H1 (cell line): Measurements from ENCODE around the gene CDK5R1. TPM values are rescaled to one million over a fixed set of nuclear protein-coding genes. Genes with fewer than 3 reads are reported as not detected.

Experiments used
- ASH2L ChIP-seq: fragments of 200-600, 300-600 bp; sonication (generic); IDR thresholded peaks from one replicate; pipeline ENCODE4 v1.7.1; 2017; ENCODE audit warnings: low read length
- CHD2 ChIP-seq: IDR thresholded peaks from 2 replicates; pipeline ENCODE4 v1.6.1; 2012; ENCODE audit warnings: low read length, improper control_type of control experiment
- FOSL1 ChIP-seq: IDR thresholded peaks from 2 replicates; pipeline ENCODE4 v1.6.1; 2011; ENCODE audit warnings: mild to moderate bottlenecking, low read depth, low read length, moderate library complexity; ENCODE audit not compliant: insufficient read depth
- GTF2F1 ChIP-seq: IDR thresholded peaks from 2 replicates; pipeline ENCODE4 v1.6.1; 2012; ENCODE audit warnings: low read depth, low read length, improper control_type of control experiment, borderline replicate concordance
- KDM1A ChIP-seq: fragments of 200-600, 300-600 bp; sonication (generic); IDR thresholded peaks from 2 replicates; pipeline ENCODE4 v1.7.1; 2016; ENCODE audit warnings: mild to moderate bottlenecking, low read length, borderline replicate concordance
- KDM4A ChIP-seq: IDR thresholded peaks from one replicate; pipeline ENCODE4 v1.7.1; 2012; ENCODE audit warnings: low read depth, mild to moderate bottlenecking, moderate library complexity, low read length, inconsistent platforms; ENCODE audit not compliant: severe bottlenecking
- POLR2A ChIP-seq, 2 experiments: IDR thresholded peaks; 1 replicate in 1 of 2; 2 replicates in 1 of 2; pipeline ENCODE4 v1.6.1; 2011; ENCODE audit warnings: low read depth in 2 of 2, low read length in 2 of 2, mild to moderate bottlenecking in 2 of 2; ENCODE audit errors: control extremely low read depth in 1 of 2
- RBBP5 ChIP-seq: IDR thresholded peaks from 2 replicates; pipeline ENCODE4 v1.7.1; 2012; ENCODE audit warnings: low read depth, mild to moderate bottlenecking, inconsistent platforms, low read length, moderate library complexity, borderline replicate concordance
- SIN3A ChIP-seq, 2 experiments: IDR thresholded peaks in 1 of 2; conservative IDR thresholded peaks in 1 of 2; 2 replicates each; pipeline ENCODE4 v1.6.1; 2011 to 2012; ENCODE audit warnings: low read length in 2 of 2, improper control_type of control experiment in 1 of 2, low read depth in 1 of 2, mild to moderate bottlenecking in 1 of 2
- polyA plus RNA-seq, 7 experiments: library from polyadenylated mRNA; depleted of rRNA in 3 of 7; stranded (reverse) in 5 of 7; unstranded in 2 of 7; fragments of >200 nt in 5 of 7; fragments of 200-250 nt in 2 of 7; gene quantifications; 1 replicate in 5 of 7; 2 replicates in 1 of 7; 4 replicates in 1 of 7; pipeline versions ENCODE4 v1.2.1 to v1.2.3, GENCODE V29; 2011 to 2013; ENCODE audit warnings: missing spikeins in 2 of 7, mixed read lengths in 2 of 7
- total RNA-seq: library from RNA; stranded (reverse); fragmentation: NEBNext Ultra II Directional; extraction: Animal tissue kit (Norgen Biotek cat#: 25700); gene quantifications from 2 replicates; pipeline ENCODE4 v1.2.1, GENCODE V29; 2021
- TF ChIP-seq, protein P1 (sequence below): IDR thresholded peaks from 2 replicates; pipeline ENCODE4 v1.6.1; 2011; ENCODE audit warnings: low read depth, mild to moderate bottlenecking, low read length; ENCODE audit not compliant: insufficient read depth

Gene CDK5R1
- total and polyA plus RNA-seq, 2 of the 8 experiments (the other 6 are each of a cell fraction or from before 2014, with no cell fraction given) = 2.7 to 9.9 TPM

DNA sequence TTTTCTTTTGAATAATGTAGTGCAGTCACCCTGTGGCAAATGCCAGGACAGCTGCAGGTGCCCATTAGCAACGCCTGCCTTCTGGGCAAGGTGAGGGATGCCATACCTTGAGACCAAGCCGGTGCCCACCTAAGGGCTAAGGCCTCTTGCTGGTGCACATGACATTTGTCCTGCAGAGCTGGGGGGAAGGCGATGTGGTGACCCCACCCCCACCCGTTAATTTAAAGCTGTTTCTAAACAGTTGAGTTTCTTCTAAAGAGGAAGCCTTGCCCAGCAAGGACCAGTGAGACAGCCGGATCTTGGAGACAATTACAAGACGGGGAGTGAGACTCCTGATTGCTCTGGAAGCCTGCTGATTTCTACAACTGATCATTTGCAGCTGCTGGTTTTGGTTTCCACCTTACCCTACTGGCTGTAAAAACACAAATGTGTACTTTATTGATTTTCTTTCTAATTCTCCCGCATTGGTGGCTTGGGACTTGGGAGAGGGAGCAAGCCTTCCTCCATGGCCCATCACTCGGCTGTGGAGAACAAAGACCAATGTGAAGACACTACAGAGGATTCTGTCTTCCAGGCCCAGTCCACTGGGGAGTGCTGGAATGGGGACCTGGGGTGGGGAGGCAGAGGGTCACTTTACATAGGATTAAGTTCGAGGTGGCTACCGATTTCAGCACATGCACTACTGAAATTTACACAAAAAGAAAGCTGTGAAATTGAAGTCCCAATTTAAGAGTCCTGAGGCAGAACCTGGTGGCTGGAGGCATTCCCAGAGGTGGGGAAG is 2.7 kb downstream of the CDK5R1 start (continued):
- no peak for TF ChIP-seq KDM4A
- no peak for TF ChIP-seq GTF2F1
- no peak for TF ChIP-seq POLR2A (IDR thresholded peaks at IDR 0.05; ENCODE audit: control extremely low read depth in 1 of 2, low read depth in 2 of 2, low read length in 2 of 2)
- no peak for TF ChIP-seq CHD2
- TF ChIP-seq SIN3A (conservative IDR thresholded peaks at IDR 0.05 in 1 of 2, IDR thresholded peaks at IDR 0.05 in 1 of 2; ENCODE audit: low read depth in 1 of 2, low read length in 2 of 2) = no peak
- TF ChIP-seq RBBP5 = no peak
- no peak for TF ChIP-seq KDM1A
- TF ChIP-seq ASH2L = no peak
- no peak for TF ChIP-seq FOSL1
- TF ChIP-seq, protein P1, sequence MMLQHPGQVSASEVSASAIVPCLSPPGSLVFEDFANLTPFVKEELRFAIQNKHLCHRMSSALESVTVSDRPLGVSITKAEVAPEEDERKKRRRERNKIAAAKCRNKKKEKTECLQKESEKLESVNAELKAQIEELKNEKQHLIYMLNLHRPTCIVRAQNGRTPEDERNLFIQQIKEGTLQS = no peak
